HG03066 (cell line): Measurements from ENCODE around the gene MUC3A.
"Not testable (repeated sequence)": the region's sequence is repeated elsewhere in the genome, so short reads cannot be mapped to it uniquely, and the experiment has no call there.

ENCODE experiments used
- ATAC-seq: cut with Tn5 transposase; IDR thresholded peaks from one replicate; pipeline ENCODE4 v1.9.1; 2021; ENCODE audit warnings: low read depth; ENCODE audit not compliant: unreplicated experiment

The MUC3A gene

GRCh38 chr7:100968650-100969049, 19.3 kb downstream of the MUC3A start:
- no peak for ATAC-seq

- no peak for ATAC-seq
Measured at GRCh38 chr7:100969066-100969615, 19.8 kb downstream of the MUC3A start, which contains the start of gene MUC12. TSS of gene MUC12 (plus strand) at chr7:100969565. CDS start at chr7:100969623, 58 bp downstream.

GRCh38 chr7:100971111-100972001, 22.0 kb downstream of the MUC3A start:
- ATAC-seq: no peak

GRCh38 chr7:100972002-100972347, 22.6 kb downstream of the MUC3A start:
- ATAC-seq: no peak

GRCh38 chr7:100974021-100974420, 24.7 kb downstream of the MUC3A start:
- no peak for ATAC-seq

GRCh38 chr7:100975371-100975821, 26.1 kb downstream of the MUC3A start:
- no peak for ATAC-seq

- ATAC-seq: no peak
Measured at GRCh38 chr7:100978300-100978699, 29.0 kb downstream of the MUC3A start.

GRCh38 chr7:100983451-100984187, 34.3 kb downstream of the MUC3A start:
- ATAC-seq: no peak

GRCh38 chr7:100984241-100984918, 35.0 kb downstream of the MUC3A start:
- not testable (repeated sequence) for ATAC-seq

GRCh38 chr7:100985033-100985797, 35.9 kb downstream of the MUC3A start:
- not testable (repeated sequence) for ATAC-seq

GRCh38 chr7:100991631-100992030, 42.3 kb downstream of the MUC3A start:
- no peak for ATAC-seq

- not testable (repeated sequence) for ATAC-seq
Measured at GRCh38 chr7:100992280-100992679, 42.9 kb downstream of the MUC3A start.

- not testable (repeated sequence) for ATAC-seq
Measured at GRCh38 chr7:100994671-100995070, 45.3 kb downstream of the MUC3A start.

- not testable (repeated sequence) for ATAC-seq
Measured at GRCh38 chr7:100998530-100998929, 49.2 kb downstream of the MUC3A start.

GRCh38 chr7:100999334-100999733, 50.0 kb downstream of the MUC3A start:
- not testable (repeated sequence) for ATAC-seq

GRCh38 chr7:101000025-101000424, 50.7 kb downstream of the MUC3A start:
- not testable (repeated sequence) for ATAC-seq

- not testable (repeated sequence) for ATAC-seq
Measured at GRCh38 chr7:101002333-101002732, 53.0 kb downstream of the MUC3A start.

GRCh38 chr7:101007361-101007760, 58.0 kb downstream of the MUC3A start:
- not testable (repeated sequence) for ATAC-seq

- ATAC-seq: no peak
Measured at GRCh38 chr7:101009629-101010028, 60.3 kb downstream of the MUC3A start.

- ATAC-seq: no peak
Measured at GRCh38 chr7:101012931-101013330, 63.6 kb downstream of the MUC3A start.
